ENCODE measurements around the gene UTY. TPM values are rescaled to one million over a fixed set of nuclear protein-coding genes. Genes with fewer than 3 reads are reported as not detected.

Gene UTY
- total and polyA plus RNA-seq, 2 donors, result 9.4 TPM; not detected in 1

- H3K27me3 ChIP-seq (ENCODE audit: control insufficient read depth in 2 of 2, insufficient read depth in 1 of 2, low read length in 1 of 2), result no peaks in the 10 kb centered on the region
- H3K27ac ChIP-seq (ENCODE audit: low read depth in 1 of 2, low read length in 1 of 2), result no peak overlapping the region
- peaks cover 0 to 33% of the 10 kb centered on the region in 2 donors for H3K36me3 ChIP-seq (ENCODE audit: control insufficient read depth in 2 of 2, insufficient read depth in 2 of 2, low read length in 1 of 2)
- no peak overlapping the region for H3K4me3 ChIP-seq (ENCODE audit: low read length in 2 of 2)
- H3K4me1 ChIP-seq (ENCODE audit: control insufficient read depth in 2 of 2, insufficient read depth in 2 of 2, low read length in 2 of 2), result no peaks in the 10 kb centered on the region
- H3K9me3 ChIP-seq (ENCODE audit: control insufficient read depth in 2 of 2, insufficient read depth in 1 of 2, low read length in 1 of 2), result no peaks in the 10 kb centered on the region
- no peak for DNase-seq (ENCODE audit: low read depth in 6 of 9, low spot score in 9 of 9)
- WGBS, result 86% methylated on average over 4 of the region's 4 CpGs
These were observed 141.1 kb downstream of the UTY start for GRCh38 chrY:13338711-13339110.

- no peak overlapping the region for H3K27ac ChIP-seq (ENCODE audit: low read depth in 1 of 2, low read length in 1 of 2)
- 95% methylated on average over 5 of the region's 5 CpGs for WGBS
- no peaks in the 10 kb centered on the region for H3K9me3 ChIP-seq (ENCODE audit: control insufficient read depth in 2 of 2, insufficient read depth in 1 of 2, low read length in 1 of 2)
- H3K4me1 ChIP-seq (ENCODE audit: control insufficient read depth in 2 of 2, insufficient read depth in 2 of 2, low read length in 2 of 2), result no peaks in the 10 kb centered on the region
- no peak for DNase-seq (ENCODE audit: low read depth in 6 of 9, low spot score in 9 of 9)
- peaks cover 0 to 31% of the 10 kb centered on the region in 2 donors for H3K36me3 ChIP-seq (ENCODE audit: control insufficient read depth in 2 of 2, insufficient read depth in 2 of 2, low read length in 1 of 2)
- no peaks in the 10 kb centered on the region for H3K27me3 ChIP-seq (ENCODE audit: control insufficient read depth in 2 of 2, insufficient read depth in 1 of 2, low read length in 1 of 2)
- H3K4me3 ChIP-seq (ENCODE audit: low read length in 2 of 2), result no peak overlapping the region
These were observed 141.9 kb downstream of the UTY start for GRCh38 chrY:13337934-13338333.

GRCh38 chrY:13333791-13334190 is 146.0 kb downstream of the UTY start:
- no peaks in the 10 kb centered on the region for H3K9me3 ChIP-seq (ENCODE audit: control insufficient read depth in 2 of 2, insufficient read depth in 1 of 2, low read length in 1 of 2)
- H3K4me1 ChIP-seq (ENCODE audit: control insufficient read depth in 2 of 2, insufficient read depth in 2 of 2, low read length in 2 of 2), result no peaks in the 10 kb centered on the region
- peaks cover 0 to 25% of the 10 kb centered on the region in 2 donors for H3K36me3 ChIP-seq (ENCODE audit: control insufficient read depth in 2 of 2, insufficient read depth in 2 of 2, low read length in 1 of 2)
- H3K4me3 ChIP-seq (ENCODE audit: low read length in 2 of 2), result no peak overlapping the region
- DNase-seq (ENCODE audit: low read depth in 6 of 9, low spot score in 9 of 9), result no peak
- 98% methylated on average over 5 of the region's 5 CpGs for WGBS
- no peaks in the 10 kb centered on the region for H3K27me3 ChIP-seq (ENCODE audit: control insufficient read depth in 2 of 2, insufficient read depth in 1 of 2, low read length in 1 of 2)
- no peak overlapping the region for H3K27ac ChIP-seq (ENCODE audit: low read depth in 1 of 2, low read length in 1 of 2)

- H3K4me3 ChIP-seq (ENCODE audit: low read length in 2 of 2), result no peak overlapping the region
- 100% methylated on average over 2 of the region's 2 CpGs for WGBS
These were observed 149.2 kb downstream of the UTY start for GRCh38 chrY:13330651-13331050.

GRCh38 chrY:13312966-13313365 is 166.9 kb downstream of the UTY start:
- 100% methylated on average over 1 of the region's 1 CpG for WGBS
- H3K4me3 ChIP-seq (ENCODE audit: low read length in 2 of 2), result no peak overlapping the region
- no peaks in the 10 kb centered on the region for H3K4me1 ChIP-seq (ENCODE audit: control insufficient read depth in 2 of 2, insufficient read depth in 2 of 2, low read length in 2 of 2)
- H3K36me3 ChIP-seq (ENCODE audit: control insufficient read depth in 2 of 2, insufficient read depth in 2 of 2, low read length in 1 of 2), result peaks cover 0 to 4% of the 10 kb centered on the region in 2 donors
- H3K9me3 ChIP-seq (ENCODE audit: control insufficient read depth in 2 of 2, insufficient read depth in 1 of 2, low read length in 1 of 2), result no peaks in the 10 kb centered on the region
- H3K27me3 ChIP-seq (ENCODE audit: control insufficient read depth in 2 of 2, insufficient read depth in 1 of 2, low read length in 1 of 2), result no peaks in the 10 kb centered on the region
- no peak overlapping the region for H3K27ac ChIP-seq (ENCODE audit: low read depth in 1 of 2, low read length in 1 of 2)
- DNase-seq (ENCODE audit: low read depth in 6 of 9, low spot score in 9 of 9), result no peak

More at GRCh38 chrY:13330651-13331050, 149.2 kb downstream of the UTY start:
- Histone ChIP-seq H3K36me3 (ENCODE audit: control insufficient read depth in 2 of 2, insufficient read depth in 2 of 2, low read length in 1 of 2) (peaks cover 0 to 18% of the 10 kb centered on the region in 2 donors), H3K4me1 (ENCODE audit: control insufficient read depth in 2 of 2, insufficient read depth in 2 of 2, low read length in 2 of 2) (no peaks in the 10 kb centered on the region), H3K27ac (ENCODE audit: low read depth in 1 of 2, low read length in 1 of 2) (no peak overlapping the region), H3K27me3 (ENCODE audit: control insufficient read depth in 2 of 2, insufficient read depth in 1 of 2, low read length in 1 of 2) (no peaks in the 10 kb centered on the region), H3K9me3 (ENCODE audit: control insufficient read depth in 2 of 2, insufficient read depth in 1 of 2, low read length in 1 of 2) (no peaks in the 10 kb centered on the region)
- no peak for DNase-seq (ENCODE audit: low read depth in 6 of 9, low spot score in 9 of 9)

GRCh38 chrY:13307959-13308358 is 171.9 kb downstream of the UTY start:
- H3K4me1 ChIP-seq (ENCODE audit: control insufficient read depth in 2 of 2, insufficient read depth in 2 of 2, low read length in 2 of 2), result no peaks in the 10 kb centered on the region
- no peaks in the 10 kb centered on the region for H3K9me3 ChIP-seq (ENCODE audit: control insufficient read depth in 2 of 2, insufficient read depth in 1 of 2, low read length in 1 of 2)
- no peaks in the 10 kb centered on the region for H3K27me3 ChIP-seq (ENCODE audit: control insufficient read depth in 2 of 2, insufficient read depth in 1 of 2, low read length in 1 of 2)
- no peak overlapping the region for H3K4me3 ChIP-seq (ENCODE audit: low read length in 2 of 2)
- DNase-seq (ENCODE audit: low read depth in 6 of 9, low spot score in 9 of 9), result no peak
- 97% methylated on average over 2 of the region's 2 CpGs for WGBS
- no peaks in the 10 kb centered on the region for H3K36me3 ChIP-seq (ENCODE audit: control insufficient read depth in 2 of 2, insufficient read depth in 2 of 2, low read length in 1 of 2)
- no peak overlapping the region for H3K27ac ChIP-seq (ENCODE audit: low read depth in 1 of 2, low read length in 1 of 2)

- peaks cover 0 to 14% of the 10 kb centered on the region in 2 donors for H3K36me3 ChIP-seq (ENCODE audit: control insufficient read depth in 2 of 2, insufficient read depth in 2 of 2, low read length in 1 of 2)
These were observed 179.0 kb downstream of the UTY start for GRCh38 chrY:13300795-13301194.

GRCh38 chrY:13299411-13299810 is 180.4 kb downstream of the UTY start:
- DNase-seq (ENCODE audit: low read depth in 6 of 9, low spot score in 9 of 9), result no peak
- 96% methylated on average over 3 of the region's 3 CpGs for WGBS
- H3K27ac ChIP-seq (ENCODE audit: low read depth in 1 of 2, low read length in 1 of 2), result no peak overlapping the region
- no peaks in the 10 kb centered on the region for H3K9me3 ChIP-seq (ENCODE audit: control insufficient read depth in 2 of 2, insufficient read depth in 1 of 2, low read length in 1 of 2)
- H3K4me3 ChIP-seq (ENCODE audit: low read length in 2 of 2), result no peak overlapping the region
- peaks cover 0 to 17% of the 10 kb centered on the region in 2 donors for H3K36me3 ChIP-seq (ENCODE audit: control insufficient read depth in 2 of 2, insufficient read depth in 2 of 2, low read length in 1 of 2)
- H3K4me1 ChIP-seq (ENCODE audit: control insufficient read depth in 2 of 2, insufficient read depth in 2 of 2, low read length in 2 of 2), result no peaks in the 10 kb centered on the region
- H3K27me3 ChIP-seq (ENCODE audit: control insufficient read depth in 2 of 2, insufficient read depth in 1 of 2, low read length in 1 of 2), result no peaks in the 10 kb centered on the region

More at GRCh38 chrY:13300795-13301194, 179.0 kb downstream of the UTY start:
- Histone ChIP-seq H3K9me3 (ENCODE audit: control insufficient read depth in 2 of 2, insufficient read depth in 1 of 2, low read length in 1 of 2) (no peaks in the 10 kb centered on the region), H3K27ac (ENCODE audit: low read depth in 1 of 2, low read length in 1 of 2) (no peak overlapping the region), H3K27me3 (ENCODE audit: control insufficient read depth in 2 of 2, insufficient read depth in 1 of 2, low read length in 1 of 2) (no peaks in the 10 kb centered on the region), H3K4me1 (ENCODE audit: control insufficient read depth in 2 of 2, insufficient read depth in 2 of 2, low read length in 2 of 2) (no peaks in the 10 kb centered on the region), H3K4me3 (ENCODE audit: low read length in 2 of 2) (no peak overlapping the region)
- no peak for DNase-seq (ENCODE audit: low read depth in 6 of 9, low spot score in 9 of 9)
- 97% methylated on average over 4 of the region's 4 CpGs for WGBS

- peaks cover 0 to 13% of the 10 kb centered on the region in 2 donors for H3K36me3 ChIP-seq (ENCODE audit: control insufficient read depth in 2 of 2, insufficient read depth in 2 of 2, low read length in 1 of 2)
- no peak for DNase-seq (ENCODE audit: low read depth in 6 of 9, low spot score in 9 of 9)
- 73% methylated on average over 4 of the region's 4 CpGs for WGBS
- no peak overlapping the region for H3K27ac ChIP-seq (ENCODE audit: low read depth in 1 of 2, low read length in 1 of 2)
- no peaks in the 10 kb centered on the region for H3K9me3 ChIP-seq (ENCODE audit: control insufficient read depth in 2 of 2, insufficient read depth in 1 of 2, low read length in 1 of 2)
- H3K4me1 ChIP-seq (ENCODE audit: control insufficient read depth in 2 of 2, insufficient read depth in 2 of 2, low read length in 2 of 2), result no peaks in the 10 kb centered on the region
- no peaks in the 10 kb centered on the region for H3K27me3 ChIP-seq (ENCODE audit: control insufficient read depth in 2 of 2, insufficient read depth in 1 of 2, low read length in 1 of 2)
- no peak overlapping the region for H3K4me3 ChIP-seq (ENCODE audit: low read length in 2 of 2)
These were observed 183.5 kb downstream of the UTY start for GRCh38 chrY:13296176-13296890.

All from thymus (tissue), 11 donors.